ENCODE results near the gene CSNK1G3.

DNA sequence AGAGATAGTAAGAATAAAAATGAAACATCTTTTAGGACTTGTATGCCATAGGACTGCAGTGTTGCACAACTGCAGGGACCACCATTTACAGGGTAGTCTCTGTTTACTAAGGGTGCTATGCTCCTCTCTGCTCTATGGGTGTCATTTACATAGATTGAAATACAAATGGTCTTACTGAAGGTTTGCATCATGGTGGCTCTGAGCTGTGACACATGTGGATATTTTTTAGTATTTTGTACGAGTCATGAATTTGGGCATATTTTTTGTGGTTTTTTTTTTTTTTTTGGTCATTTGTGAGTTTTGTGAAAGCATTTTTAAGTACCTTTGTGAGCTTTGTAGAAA, 47.4 kb downstream of the CSNK1G3 start:
- TF ChIP-seq, protein P1, sequence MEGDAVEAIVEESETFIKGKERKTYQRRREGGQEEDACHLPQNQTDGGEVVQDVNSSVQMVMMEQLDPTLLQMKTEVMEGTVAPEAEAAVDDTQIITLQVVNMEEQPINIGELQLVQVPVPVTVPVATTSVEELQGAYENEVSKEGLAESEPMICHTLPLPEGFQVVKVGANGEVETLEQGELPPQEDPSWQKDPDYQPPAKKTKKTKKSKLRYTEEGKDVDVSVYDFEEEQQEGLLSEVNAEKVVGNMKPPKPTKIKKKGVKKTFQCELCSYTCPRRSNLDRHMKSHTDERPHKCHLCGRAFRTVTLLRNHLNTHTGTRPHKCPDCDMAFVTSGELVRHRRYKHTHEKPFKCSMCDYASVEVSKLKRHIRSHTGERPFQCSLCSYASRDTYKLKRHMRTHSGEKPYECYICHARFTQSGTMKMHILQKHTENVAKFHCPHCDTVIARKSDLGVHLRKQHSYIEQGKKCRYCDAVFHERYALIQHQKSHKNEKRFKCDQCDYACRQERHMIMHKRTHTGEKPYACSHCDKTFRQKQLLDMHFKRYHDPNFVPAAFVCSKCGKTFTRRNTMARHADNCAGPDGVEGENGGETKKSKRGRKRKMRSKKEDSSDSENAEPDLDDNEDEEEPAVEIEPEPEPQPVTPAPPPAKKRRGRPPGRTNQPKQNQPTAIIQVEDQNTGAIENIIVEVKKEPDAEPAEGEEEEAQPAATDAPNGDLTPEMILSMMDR (IDR thresholded peaks at IDR 0.05), result no peak
- no peak for TF ChIP-seq ZFX (IDR thresholded peaks at IDR 0.05; ENCODE audit: borderline replicate concordance)
